HepG2 (cell line): Measurements from ENCODE around the gene KHNYN. TPM values are rescaled to one million over a fixed set of nuclear protein-coding genes. Genes with fewer than 3 reads are reported as not detected.

ENCODE experiments used
- AGO2 ChIP-seq: fragments of 200-400 bp; formaldehyde crosslinking; optimal IDR thresholded peaks from 2 replicates; pipeline ENCODE3; 2017; ENCODE audit warnings: mild to moderate bottlenecking, low read depth, low read length, moderate library complexity
- ATF7 ChIP-seq, 2 experiments: fragments of 450-650 bp in 1 of 2; sonication (generic) in 1 of 2; formaldehyde crosslinking in 1 of 2; IDR thresholded peaks; 2 replicates each; pipeline versions ENCODE4 v1.4.0 to v1.6.1; 2016 to 2020; ENCODE audit warnings: antibody characterized with exemption in 1 of 2, mild to moderate bottlenecking in 1 of 2, missing genetic modification reagents in 1 of 2
- ETV6 ChIP-seq: sonication (generic); formaldehyde crosslinking; conservative IDR thresholded peaks from 2 replicates; pipeline ENCODE4 v1.4.0; 2020; ENCODE audit warnings: missing genetic modification reagents
- GLI4 ChIP-seq: sonication (generic); formaldehyde crosslinking; IDR thresholded peaks from 2 replicates; pipeline ENCODE4 v1.5.1; 2020; ENCODE audit warnings: missing genetic modification reagents, mild to moderate bottlenecking, moderate library complexity, borderline replicate concordance
- GTF2F1 ChIP-seq: fragments of 150-350 bp; IDR thresholded peaks from 2 replicates; pipeline ENCODE4 v1.6.1; 2014; ENCODE audit warnings: low read length
- HNRNPH1 ChIP-seq: fragments of 200-400 bp; formaldehyde crosslinking; optimal IDR thresholded peaks from 2 replicates; pipeline ENCODE3; 2017; ENCODE audit warnings: mild to moderate bottlenecking, low read depth, low read length
- HOXA5 ChIP-seq: sonication (generic); formaldehyde crosslinking; IDR thresholded peaks from 2 replicates; pipeline ENCODE4 v1.4.0; 2020; ENCODE audit warnings: missing genetic modification reagents
- HOXD1 ChIP-seq: sonication (generic); formaldehyde crosslinking; IDR thresholded peaks from 2 replicates; pipeline ENCODE4 v1.5.0; 2020; ENCODE audit warnings: missing genetic modification reagents
- NCOA1 ChIP-seq: sonication (generic); formaldehyde crosslinking; IDR thresholded peaks from 2 replicates; pipeline ENCODE4 v1.9.0; 2021; ENCODE audit warnings: missing genetic modification reagents
- PAX8 ChIP-seq: sonication (generic); formaldehyde crosslinking; IDR thresholded peaks from 2 replicates; pipeline ENCODE4 v1.8.0; 2022; ENCODE audit warnings: mild to moderate bottlenecking, missing genetic modification reagents, borderline replicate concordance
- PCBP2 ChIP-seq: fragments of 200-400 bp; formaldehyde crosslinking; optimal IDR thresholded peaks from 2 replicates; pipeline ENCODE3; 2018; ENCODE audit warnings: low read length, low read depth; ENCODE audit not compliant: poor library complexity, severe bottlenecking
- PHF8 ChIP-seq: sonication (generic); formaldehyde crosslinking; IDR thresholded peaks from 2 replicates; pipeline ENCODE4 v1.5.0; 2020; ENCODE audit warnings: missing genetic modification reagents
- REST ChIP-seq, 2 experiments: IDR thresholded peaks; 2 replicates each; pipeline ENCODE4 v1.6.1; 2011 to 2012; ENCODE audit warnings: low read length in 2 of 2, borderline replicate concordance in 1 of 2, low read depth in 1 of 2, mild to moderate bottlenecking in 1 of 2, moderate library complexity in 1 of 2
- SIN3B ChIP-seq: fragments of 150-350 bp; IDR thresholded peaks from 2 replicates; pipeline ENCODE4 v1.6.1; 2014; ENCODE audit warnings: low read length
- SNAI1 ChIP-seq: sonication (generic); formaldehyde crosslinking; IDR thresholded peaks from 2 replicates; pipeline ENCODE4 v1.5.0; 2020; ENCODE audit warnings: mild to moderate bottlenecking, missing genetic modification reagents, borderline replicate concordance
- ZNF235 ChIP-seq: sonication (generic); formaldehyde crosslinking; IDR thresholded peaks from 2 replicates; pipeline ENCODE4 v1.8.1; 2023; ENCODE audit warnings: mild to moderate bottlenecking, missing genetic modification reagents, borderline replicate concordance
- ZNF264 ChIP-seq: sonication (generic); formaldehyde crosslinking; IDR thresholded peaks from 2 replicates; pipeline ENCODE4 v1.4.0; 2020; ENCODE audit warnings: missing genetic modification reagents
- ZNF333 ChIP-seq: sonication (generic); formaldehyde crosslinking; IDR thresholded peaks from 2 replicates; pipeline ENCODE4 v1.4.0; 2020; ENCODE audit warnings: mild to moderate bottlenecking, missing genetic modification reagents, borderline replicate concordance
- ZNF562 ChIP-seq: sonication (generic); formaldehyde crosslinking; IDR thresholded peaks from 2 replicates; pipeline ENCODE4 v1.8.0; 2022; ENCODE audit warnings: missing genetic modification reagents, borderline replicate concordance
- ZNF747 ChIP-seq: sonication (generic); formaldehyde crosslinking; IDR thresholded peaks from 2 replicates; pipeline ENCODE4 v1.8.1; 2023; ENCODE audit warnings: missing genetic modification reagents, mild to moderate bottlenecking, borderline replicate concordance
- ZNF792 ChIP-seq: IDR thresholded peaks from 2 replicates; pipeline ENCODE4 v1.6.1; 2016
- ZSCAN22 ChIP-seq: sonication (generic); formaldehyde crosslinking; IDR thresholded peaks from 2 replicates; pipeline ENCODE4 v1.4.0; 2020; ENCODE audit warnings: mild to moderate bottlenecking, missing genetic modification reagents
- polyA plus RNA-seq, 8 experiments: library from polyadenylated mRNA; depleted of rRNA in 3 of 8; stranded (reverse) in 7 of 8; unstranded in 1 of 8; fragments of >200 nt; fragmentation: Illumina TruSeq in 4 of 8; extraction: Trizol in 4 of 8; gene quantifications; 2 replicates each; pipeline versions ENCODE4 v1.2.1 to v1.2.3, GENCODE V29; 2011 to 2016; ENCODE audit warnings: low read depth in 4 of 8, missing spikeins in 1 of 8, mixed read lengths in 1 of 8; ENCODE audit not compliant: insufficient read depth in 1 of 8
- total RNA-seq, 5 experiments: library from RNA; depleted of rRNA; stranded (reverse); fragments of >200 nt; fragmentation: Illumina TruSeq; extraction: Trizol; gene quantifications; 2 replicates each; pipeline ENCODE4 v1.2.3, GENCODE V29; 2016; ENCODE audit warnings: low read depth in 1 of 5
- TF ChIP-seq, protein P1 (sequence below): sonication (generic); formaldehyde crosslinking; IDR thresholded peaks from 2 replicates; pipeline ENCODE4 v1.5.1; 2020; ENCODE audit warnings: mild to moderate bottlenecking, missing genetic modification reagents, borderline replicate concordance

The KHNYN gene
- total and polyA plus RNA-seq, 2 of the 13 experiments (the other 11 are each of a cell fraction or from before 2014, with no cell fraction given) = 52.8 to 75.7 TPM

DNA sequence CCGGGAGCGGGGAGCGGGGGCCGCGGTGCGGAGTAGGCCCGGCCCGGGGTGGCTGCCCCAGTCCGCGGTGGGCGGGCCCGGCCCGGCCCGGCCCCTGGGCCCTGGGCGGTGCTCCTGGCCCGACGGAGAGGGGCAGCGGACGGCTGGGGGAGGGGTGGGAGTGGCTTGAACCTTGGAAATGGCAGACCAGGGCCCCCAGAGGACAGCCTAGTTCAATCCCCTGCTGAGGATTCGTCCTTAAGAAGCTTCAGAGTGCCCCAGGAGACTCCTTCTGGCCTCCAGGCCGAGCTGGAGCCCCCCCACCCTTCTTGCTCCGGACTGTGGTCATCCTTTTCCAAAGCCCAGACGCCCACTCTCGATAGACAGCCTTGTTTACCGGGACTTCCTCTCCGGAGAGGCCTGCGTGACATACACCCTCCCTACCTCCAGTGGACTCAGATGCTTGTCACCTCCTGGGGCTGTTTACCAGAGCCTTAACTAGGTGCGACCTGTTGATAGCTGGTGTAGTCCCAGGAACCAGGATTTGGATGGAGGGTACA, 458 bp downstream of the KHNYN start (continued):
- no peak for TF ChIP-seq PAX8
- 0 out of 2 replicates have a peak, but pooled peaks have one; percentile 18 for TF ChIP-seq ZNF792 (CRISPR knock-in tag)
- no peak for TF ChIP-seq ZNF235
- TF ChIP-seq SIN3B = peak; percentile 35; the same call in 1 of the 2 replicates
- TF ChIP-seq PCBP2 = no peak
- TF ChIP-seq HOXA5 (CRISPR knock-in tag) = no peak
- no peak for TF ChIP-seq ZNF747
- TF ChIP-seq ZSCAN22 (CRISPR knock-in tag) = no peak
- TF ChIP-seq ETV6 = 0 out of 2 replicates have a peak, but pooled peaks have one; percentile 30
- TF ChIP-seq, protein P1, sequence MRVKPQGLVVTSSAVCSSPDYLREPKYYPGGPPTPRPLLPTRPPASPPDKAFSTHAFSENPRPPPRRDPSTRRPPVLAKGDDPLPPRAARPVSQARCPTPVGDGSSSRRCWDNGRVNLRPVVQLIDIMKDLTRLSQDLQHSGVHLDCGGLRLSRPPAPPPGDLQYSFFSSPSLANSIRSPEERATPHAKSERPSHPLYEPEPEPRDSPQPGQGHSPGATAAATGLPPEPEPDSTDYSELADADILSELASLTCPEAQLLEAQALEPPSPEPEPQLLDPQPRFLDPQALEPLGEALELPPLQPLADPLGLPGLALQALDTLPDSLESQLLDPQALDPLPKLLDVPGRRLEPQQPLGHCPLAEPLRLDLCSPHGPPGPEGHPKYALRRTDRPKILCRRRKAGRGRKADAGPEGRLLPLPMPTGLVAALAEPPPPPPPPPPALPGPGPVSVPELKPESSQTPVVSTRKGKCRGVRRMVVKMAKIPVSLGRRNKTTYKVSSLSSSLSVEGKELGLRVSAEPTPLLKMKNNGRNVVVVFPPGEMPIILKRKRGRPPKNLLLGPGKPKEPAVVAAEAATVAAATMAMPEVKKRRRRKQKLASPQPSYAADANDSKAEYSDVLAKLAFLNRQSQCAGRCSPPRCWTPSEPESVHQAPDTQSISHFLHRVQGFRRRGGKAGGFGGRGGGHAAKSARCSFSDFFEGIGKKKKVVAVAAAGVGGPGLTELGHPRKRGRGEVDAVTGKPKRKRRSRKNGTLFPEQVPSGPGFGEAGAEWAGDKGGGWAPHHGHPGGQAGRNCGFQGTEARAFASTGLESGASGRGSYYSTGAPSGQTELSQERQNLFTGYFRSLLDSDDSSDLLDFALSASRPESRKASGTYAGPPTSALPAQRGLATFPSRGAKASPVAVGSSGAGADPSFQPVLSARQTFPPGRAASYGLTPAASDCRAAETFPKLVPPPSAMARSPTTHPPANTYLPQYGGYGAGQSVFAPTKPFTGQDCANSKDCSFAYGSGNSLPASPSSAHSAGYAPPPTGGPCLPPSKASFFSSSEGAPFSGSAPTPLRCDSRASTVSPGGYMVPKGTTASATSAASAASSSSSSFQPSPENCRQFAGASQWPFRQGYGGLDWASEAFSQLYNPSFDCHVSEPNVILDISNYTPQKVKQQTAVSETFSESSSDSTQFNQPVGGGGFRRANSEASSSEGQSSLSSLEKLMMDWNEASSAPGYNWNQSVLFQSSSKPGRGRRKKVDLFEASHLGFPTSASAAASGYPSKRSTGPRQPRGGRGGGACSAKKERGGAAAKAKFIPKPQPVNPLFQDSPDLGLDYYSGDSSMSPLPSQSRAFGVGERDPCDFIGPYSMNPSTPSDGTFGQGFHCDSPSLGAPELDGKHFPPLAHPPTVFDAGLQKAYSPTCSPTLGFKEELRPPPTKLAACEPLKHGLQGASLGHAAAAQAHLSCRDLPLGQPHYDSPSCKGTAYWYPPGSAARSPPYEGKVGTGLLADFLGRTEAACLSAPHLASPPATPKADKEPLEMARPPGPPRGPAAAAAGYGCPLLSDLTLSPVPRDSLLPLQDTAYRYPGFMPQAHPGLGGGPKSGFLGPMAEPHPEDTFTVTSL = no peak
- TF ChIP-seq PHF8 (CRISPR knock-in tag) = no peak
- no peak for TF ChIP-seq REST (IDR thresholded peaks at IDR 0.05; ENCODE audit: borderline replicate concordance in 1 of 2, low read depth in 1 of 2, low read length in 2 of 2)
- TF ChIP-seq GTF2F1 = no peak
- TF ChIP-seq SNAI1 (CRISPR knock-in tag) = peak; percentile 34; the same call in 1 of the 2 replicates
- TF ChIP-seq ATF7 (IDR thresholded peaks at IDR 0.05) = no peak
- no peak for TF ChIP-seq ATF7 (CRISPR knock-in tag; IDR thresholded peaks at IDR 0.05)
- no peak for TF ChIP-seq ZNF562 (CRISPR knock-in tag)
- no peak for TF ChIP-seq NCOA1 (CRISPR knock-in tag)
- TF ChIP-seq GLI4 (CRISPR knock-in tag) = no peak
- TF ChIP-seq HOXD1 (CRISPR knock-in tag) = no peak
- TF ChIP-seq ZNF333 (CRISPR knock-in tag) = no peak
- TF ChIP-seq ZNF264 (CRISPR knock-in tag) = 0 out of 2 replicates have a peak, but pooled peaks have one; percentile 7
- TF ChIP-seq HNRNPH1 = no peak
- no peak for TF ChIP-seq AGO2
